Stimulated activated CD4-positive, alpha-beta T cell treated with anti-CD3 and anti-CD28 coated beads, Interleukin-1b, Interleukin-23, amount 100 ng/mL, for 48 hours (primary cell): ENCODE data around the gene CDYL.

ENCODE experiments used
- DNase-seq: peaks from one replicate; pipeline ENCODE4 v3.0.0-alpha.2; 2020

Gene CDYL

DNA sequence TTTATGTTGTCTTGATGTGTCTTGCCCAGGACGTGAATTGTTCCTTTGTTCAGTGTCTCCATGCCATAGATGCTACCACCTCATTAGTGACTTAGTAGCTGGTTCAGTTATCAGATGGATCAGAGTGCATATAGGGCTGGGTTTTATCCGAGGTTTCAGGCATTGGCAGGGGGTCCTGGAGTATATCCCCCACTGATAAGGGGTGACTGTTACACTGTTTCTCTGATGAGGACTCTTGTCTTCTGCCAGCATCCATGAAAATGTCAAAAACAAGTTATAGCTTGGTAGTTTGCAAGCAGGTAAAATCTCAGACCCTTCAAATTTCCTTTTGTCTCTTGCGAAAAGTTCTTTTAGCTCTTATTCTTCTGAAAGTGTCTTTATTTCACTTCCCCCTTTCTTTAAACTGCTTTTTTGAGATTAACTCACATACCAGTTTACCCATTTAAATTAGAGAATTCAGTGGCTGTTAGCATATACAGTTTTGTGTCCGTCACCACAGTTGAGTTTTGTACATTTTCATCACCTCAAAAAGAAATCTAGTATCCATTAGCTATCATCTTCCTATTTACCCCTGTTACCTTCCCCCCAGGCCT lies 109.2 kb downstream of the CDYL start:
- DNase-seq: no peak

- DNase-seq: no peak
Observed at GRCh38 chr6:4888841-4889240, 112.6 kb downstream of the CDYL start.

DNA sequence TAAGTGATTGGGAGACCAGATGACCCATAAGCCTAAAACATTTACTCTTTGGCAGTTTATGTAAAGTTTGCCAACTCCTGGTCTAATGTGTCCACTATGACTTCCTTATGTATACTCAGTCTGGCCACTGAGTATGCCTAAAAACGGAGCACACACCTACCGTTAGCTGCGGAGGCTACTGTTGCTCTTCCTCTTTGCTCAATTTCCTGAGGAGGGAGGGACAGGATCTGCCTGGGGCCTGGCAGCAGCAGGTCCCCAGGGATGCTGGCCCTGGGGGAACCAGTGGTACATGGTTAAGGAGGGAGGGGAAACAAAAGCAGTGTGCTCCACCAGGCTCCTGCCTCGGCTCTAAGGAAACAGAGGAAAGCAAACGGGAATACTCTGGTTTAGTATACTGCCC lies 113.5 kb downstream of the CDYL start:
- DNase-seq: no peak

DNA sequence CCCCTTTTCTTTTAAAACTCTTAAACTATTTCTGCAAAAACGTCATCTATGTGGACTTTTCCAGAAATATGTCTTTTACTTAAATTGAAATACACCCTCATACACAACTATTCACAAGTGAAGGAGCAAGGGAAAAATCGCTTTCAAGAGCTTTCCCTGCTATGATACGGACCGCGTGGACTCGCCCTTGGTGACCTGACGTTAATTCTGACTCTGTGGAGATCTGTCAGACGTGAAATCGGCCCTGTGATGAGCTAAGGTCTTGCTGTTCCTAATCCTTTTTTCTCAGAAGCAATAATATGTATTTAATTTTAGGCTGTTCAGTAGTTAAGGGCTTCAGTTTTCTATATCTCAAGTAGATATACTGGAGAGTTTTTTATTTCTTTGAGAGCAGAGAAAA lies 114.0 kb downstream of the CDYL start:
- no peak for DNase-seq

DNA sequence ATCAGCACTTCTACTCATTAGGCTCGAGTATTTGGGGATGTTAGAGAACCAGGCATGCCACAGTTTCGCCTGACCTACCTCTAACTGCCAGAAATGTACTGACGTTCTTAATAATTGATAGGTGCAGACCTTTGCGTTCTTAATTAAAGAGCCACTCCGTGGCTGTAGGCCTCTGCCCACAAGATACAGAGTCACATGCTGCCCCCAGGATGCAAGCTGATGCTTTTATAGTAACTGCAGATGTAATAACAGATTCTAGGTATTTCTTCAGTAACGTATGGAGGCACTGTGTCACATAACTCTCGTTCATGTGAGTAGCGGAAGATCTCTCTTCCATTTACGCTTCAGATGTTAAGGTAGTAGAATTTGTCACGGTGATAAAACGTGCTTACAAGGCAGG lies 114.4 kb downstream of the CDYL start:
- no peak for DNase-seq

- DNase-seq: no peak
Observed at GRCh38 chr6:4891141-4891540, 114.9 kb downstream of the CDYL start.

- DNase-seq: no peak
Observed at GRCh38 chr6:4892785-4893485, 116.7 kb downstream of the CDYL start.

DNA sequence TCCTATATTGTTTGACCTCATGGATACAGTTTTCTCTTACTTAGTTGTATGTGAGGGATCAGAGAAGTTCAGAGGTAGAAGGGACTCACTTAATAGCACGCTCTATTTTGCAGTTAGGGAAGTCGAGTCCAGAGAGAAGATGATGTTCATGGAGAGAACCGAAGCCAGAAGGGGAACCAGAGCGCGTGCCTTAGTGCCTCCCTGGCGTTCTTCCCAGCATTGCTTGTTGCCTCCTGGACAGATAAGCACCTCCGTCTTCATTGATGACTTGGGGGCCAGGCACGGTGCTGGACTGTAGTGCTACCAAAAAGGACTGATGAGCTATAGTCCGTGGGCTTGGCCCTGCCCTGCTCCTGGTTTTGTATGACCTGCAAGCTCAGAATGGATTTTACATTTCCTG lies 117.8 kb downstream of the CDYL start:
- no peak for DNase-seq

DNA sequence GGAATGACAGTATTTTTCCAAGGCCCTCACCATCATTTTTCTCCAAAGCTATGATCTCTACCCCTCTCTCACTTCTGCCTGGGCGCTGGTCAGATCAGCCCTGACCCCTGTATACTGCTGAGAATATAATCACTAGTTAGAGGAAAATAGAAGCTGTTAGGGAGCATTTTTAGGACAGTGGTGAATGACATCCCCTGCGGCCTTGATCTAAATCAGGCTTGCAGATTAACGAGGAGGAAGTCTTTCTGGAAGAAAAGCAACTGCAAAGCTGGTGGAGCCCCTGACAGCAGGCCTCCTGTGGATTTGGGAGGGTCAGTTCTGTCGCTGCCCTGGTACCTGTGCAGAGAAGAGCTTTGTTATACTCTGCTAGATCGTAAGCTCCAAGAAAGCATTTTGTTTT lies 119.8 kb downstream of the CDYL start:
- no peak for DNase-seq

- DNase-seq: no peak
Observed at GRCh38 chr6:4896401-4896800, 120.2 kb downstream of the CDYL start.

DNA sequence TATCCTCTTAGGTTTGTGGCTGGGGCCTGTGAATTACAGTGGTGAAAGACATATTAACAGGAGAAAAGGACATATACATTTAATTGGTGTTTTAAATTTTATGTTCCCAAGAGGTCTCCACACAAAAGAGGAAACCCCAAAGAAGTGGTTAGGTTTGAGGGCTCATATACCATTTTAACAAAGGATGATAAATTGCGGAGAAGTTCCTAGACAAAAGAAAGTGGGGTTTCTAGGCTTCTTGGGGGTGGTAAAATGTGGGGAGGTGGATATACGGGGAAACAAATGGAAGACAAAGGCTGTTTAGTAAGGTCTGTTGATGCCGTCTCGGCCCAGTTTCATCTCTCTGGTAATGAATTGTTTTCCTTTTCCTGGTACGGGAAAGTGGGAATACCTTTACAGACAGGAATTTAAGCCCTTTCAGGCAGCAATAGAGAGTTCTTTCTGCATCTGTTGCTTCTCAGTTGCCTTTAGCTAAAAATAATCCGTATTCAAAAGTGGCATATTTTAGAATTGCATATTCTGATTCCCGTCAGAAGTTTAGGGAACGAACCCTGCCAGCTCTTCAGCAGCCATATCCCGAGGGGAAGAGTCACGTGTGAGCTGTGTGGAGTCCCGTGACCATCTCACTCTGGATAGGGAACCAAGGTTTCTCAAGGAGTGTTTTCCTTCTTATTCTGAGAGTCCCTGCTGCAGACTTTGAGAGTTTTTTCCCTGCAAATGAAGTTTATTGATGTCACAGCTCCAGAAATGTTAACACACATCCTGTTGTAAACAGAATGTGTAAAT lies 123.2 kb downstream of the CDYL start:
- DNase-seq: no peak

DNA sequence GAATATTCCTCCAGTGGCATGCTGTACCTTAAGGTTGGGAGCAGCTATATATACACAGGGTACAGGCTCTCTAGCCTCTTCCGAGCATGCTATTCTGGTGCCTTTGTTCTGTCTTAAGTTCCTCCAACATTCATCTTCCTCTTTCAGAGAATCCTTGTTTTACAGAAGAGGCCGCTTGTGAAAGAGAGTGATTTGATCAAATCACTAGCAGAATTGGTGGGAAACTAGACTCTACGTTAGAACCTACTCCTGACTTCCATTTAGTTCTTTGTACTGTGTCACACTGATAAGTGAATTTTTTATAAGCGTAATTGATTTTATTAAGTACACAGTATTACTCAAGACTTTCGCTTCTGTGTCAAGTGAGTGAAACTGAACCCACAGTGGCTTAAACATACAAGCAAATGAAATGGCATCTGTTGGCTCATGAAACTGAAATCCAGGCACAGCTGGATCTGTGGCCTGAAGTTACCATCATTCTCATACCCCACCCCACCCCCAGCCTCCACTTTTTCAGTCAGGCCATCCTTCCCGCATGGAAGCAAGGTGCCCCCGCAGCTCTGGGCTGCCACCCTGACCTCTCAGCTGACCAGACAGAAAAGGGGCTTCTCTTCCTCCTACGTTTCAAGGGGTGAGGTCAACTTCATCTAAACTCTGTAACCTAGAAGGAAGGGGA lies 125.3 kb downstream of the CDYL start:
- no peak for DNase-seq

DNA sequence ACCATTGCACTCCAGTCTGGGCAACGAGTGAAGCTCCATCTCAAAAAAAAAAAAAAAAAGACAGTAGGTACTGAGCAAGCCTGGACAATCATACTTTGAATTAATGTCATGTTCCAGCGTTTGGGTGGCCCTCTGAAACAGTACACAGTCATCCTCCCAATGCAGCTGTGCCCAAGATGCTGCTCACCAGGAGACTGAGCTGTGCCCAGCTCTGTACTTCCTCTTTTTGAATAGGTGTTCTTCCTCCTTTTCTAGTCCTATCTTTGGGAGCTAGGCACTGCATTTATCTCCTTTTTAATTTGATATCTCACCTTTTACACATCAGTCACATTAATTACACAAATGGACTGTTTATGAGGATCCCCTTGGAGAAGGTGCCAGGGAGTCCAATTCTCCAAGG lies 126.2 kb downstream of the CDYL start:
- DNase-seq: no peak

DNA sequence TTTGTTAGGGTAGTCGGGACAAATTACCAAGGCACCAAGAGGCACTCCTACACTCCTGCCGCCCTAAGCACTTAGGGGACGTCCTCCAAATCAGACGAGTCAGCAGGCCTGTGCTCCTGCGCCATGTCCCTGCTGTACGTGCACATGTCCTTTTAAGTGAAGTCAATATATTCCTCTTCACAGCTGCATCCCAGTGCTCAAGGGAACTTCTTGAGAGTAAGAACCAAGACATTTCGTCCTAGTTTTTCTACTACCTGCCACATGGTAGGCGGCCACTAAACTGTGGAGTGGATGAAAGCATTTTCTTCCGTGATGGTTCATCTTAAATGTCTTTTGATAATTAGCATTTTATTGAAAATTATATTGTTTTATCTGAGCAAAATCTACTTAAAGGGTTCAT lies 126.9 kb downstream of the CDYL start:
- no peak for DNase-seq

- DNase-seq: no peak
Observed at GRCh38 chr6:4903751-4904370, 127.7 kb downstream of the CDYL start.

- DNase-seq: no peak
Observed at GRCh38 chr6:4904461-4905025, 128.3 kb downstream of the CDYL start.

GRCh38 chr6:4905826-4906225 lies 129.6 kb downstream of the CDYL start:
- DNase-seq: no peak

- no peak for DNase-seq
Observed at GRCh38 chr6:4906293-4907276, 130.4 kb downstream of the CDYL start.

- DNase-seq: no peak
Observed at GRCh38 chr6:4907602-4908001, 131.4 kb downstream of the CDYL start.

- no peak for DNase-seq
Observed at GRCh38 chr6:4908062-4908461, 131.9 kb downstream of the CDYL start.

DNA sequence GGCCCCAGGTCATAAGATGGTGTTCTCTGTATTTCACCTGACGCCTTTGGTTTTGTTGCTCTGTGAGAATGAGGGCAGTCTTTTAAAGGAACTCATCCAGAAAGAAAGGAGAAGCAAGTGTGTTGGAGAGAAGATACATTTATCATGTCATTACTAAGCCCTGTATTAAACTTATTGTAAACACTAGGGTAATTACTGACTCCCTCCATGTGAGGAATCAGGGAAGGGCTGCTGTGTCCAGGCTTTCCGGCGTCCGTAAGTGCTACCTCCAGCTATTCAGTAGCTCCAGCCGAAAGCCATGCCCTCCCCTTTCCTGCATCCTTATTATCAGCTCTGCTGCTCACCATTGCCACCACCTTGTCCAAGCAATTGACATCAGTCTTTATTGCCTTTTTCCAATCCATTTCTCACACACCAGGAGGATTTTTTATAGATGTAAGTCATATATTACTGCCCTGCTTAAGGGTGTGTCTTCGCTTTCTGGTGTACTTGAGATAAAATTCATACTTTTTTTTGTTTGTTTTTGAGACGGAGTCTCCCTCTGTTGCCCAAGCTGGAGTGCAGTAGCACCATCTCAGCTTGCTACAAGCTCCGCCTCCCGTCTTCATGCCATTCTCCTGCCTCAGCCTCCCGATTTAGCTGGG lies 133.0 kb downstream of the CDYL start:
- DNase-seq: no peak
